ENCODE measurements around the gene CD81.
"Not testable (repeated sequence)": the region's sequence is repeated elsewhere in the genome, so short reads cannot be mapped to it uniquely, and the experiment has no call there.

The CD81 gene

GRCh38 chr11:2376751-2377451 lies at the start of gene CD81:
TSS of gene CD81 (plus strand) at chr11:2377310. CDS start at chr11:2377550, 240 bp downstream.
- Mint-ChIP-seq H3K9me3 (no peaks in the 10 kb centered on the region), H3K27ac (peak within 1 kb of the TSS; percentile 23), H3K27me3 (no peaks in the 10 kb centered on the region), H3K4me1 (peaks cover 23% of the 10 kb centered on the region), H3K36me3 (no peaks in the 10 kb centered on the region), H3K4me3 (peak within 1 kb of the TSS; percentile 89)

- peaks cover 10% of the 10 kb centered on the region for H3K27me3 Mint-ChIP-seq
- H3K36me3 Mint-ChIP-seq, result no peaks in the 10 kb centered on the region
- H3K4me3 Mint-ChIP-seq, result no peak overlapping the region
- no peak overlapping the region for H3K27ac Mint-ChIP-seq
- no peaks in the 10 kb centered on the region for H3K9me3 Mint-ChIP-seq
- no peaks in the 10 kb centered on the region for H3K4me1 Mint-ChIP-seq
These were observed 49.1 kb upstream of the CD81 start for GRCh38 chr11:2328021-2328420.

GRCh38 chr11:2328656-2329354 lies 48.3 kb upstream of the CD81 start:
- Mint-ChIP-seq H3K27ac (no peak overlapping the region), H3K27me3 (peaks cover 10% of the 10 kb centered on the region), H3K9me3 (no peaks in the 10 kb centered on the region), H3K36me3 (no peaks in the 10 kb centered on the region), H3K4me1 (no peaks in the 10 kb centered on the region), H3K4me3 (no peak overlapping the region)

GRCh38 chr11:2329551-2329950 lies 47.6 kb upstream of the CD81 start:
- no peak overlapping the region for H3K27ac Mint-ChIP-seq
- no peaks in the 10 kb centered on the region for H3K36me3 Mint-ChIP-seq
- H3K27me3 Mint-ChIP-seq, result peaks cover 10% of the 10 kb centered on the region
- no peaks in the 10 kb centered on the region for H3K9me3 Mint-ChIP-seq
- H3K4me1 Mint-ChIP-seq, result no peaks in the 10 kb centered on the region
- no peak overlapping the region for H3K4me3 Mint-ChIP-seq

GRCh38 chr11:2330696-2331095 lies 46.4 kb upstream of the CD81 start:
- H3K36me3 Mint-ChIP-seq, result no peaks in the 10 kb centered on the region
- H3K27ac Mint-ChIP-seq, result no peak overlapping the region
- peaks cover 10% of the 10 kb centered on the region for H3K27me3 Mint-ChIP-seq
- H3K9me3 Mint-ChIP-seq, result no peaks in the 10 kb centered on the region
- no peak overlapping the region for H3K4me3 Mint-ChIP-seq
- no peaks in the 10 kb centered on the region for H3K4me1 Mint-ChIP-seq

GRCh38 chr11:2331404-2331803 lies 45.7 kb upstream of the CD81 start:
- no peak overlapping the region for H3K27ac Mint-ChIP-seq
- peaks cover 8% of the 10 kb centered on the region for H3K27me3 Mint-ChIP-seq
- H3K9me3 Mint-ChIP-seq, result no peaks in the 10 kb centered on the region
- no peaks in the 10 kb centered on the region for H3K4me1 Mint-ChIP-seq
- no peak overlapping the region for H3K4me3 Mint-ChIP-seq
- no peaks in the 10 kb centered on the region for H3K36me3 Mint-ChIP-seq

GRCh38 chr11:2332569-2332968 lies 44.5 kb upstream of the CD81 start:
- H3K9me3 Mint-ChIP-seq, H3K36me3 Mint-ChIP-seq, H3K4me3 Mint-ChIP-seq, H3K27ac Mint-ChIP-seq, H3K27me3 Mint-ChIP-seq, H3K4me1 Mint-ChIP-seq: not testable (repeated sequence)

- H3K4me3 Mint-ChIP-seq, H3K9me3 Mint-ChIP-seq, H3K27ac Mint-ChIP-seq, H3K36me3 Mint-ChIP-seq, H3K4me1 Mint-ChIP-seq, H3K27me3 Mint-ChIP-seq: not testable (repeated sequence)
These were observed 43.5 kb upstream of the CD81 start for GRCh38 chr11:2333486-2334205.

- not testable (repeated sequence) for H3K4me1 Mint-ChIP-seq, H3K36me3 Mint-ChIP-seq, H3K27ac Mint-ChIP-seq, H3K27me3 Mint-ChIP-seq, H3K4me3 Mint-ChIP-seq, H3K9me3 Mint-ChIP-seq
These were observed 41.8 kb upstream of the CD81 start for GRCh38 chr11:2335286-2335685.

GRCh38 chr11:2338760-2339159 lies 38.4 kb upstream of the CD81 start:
- H3K27ac Mint-ChIP-seq, H3K4me1 Mint-ChIP-seq, H3K4me3 Mint-ChIP-seq, H3K27me3 Mint-ChIP-seq, H3K36me3 Mint-ChIP-seq, H3K9me3 Mint-ChIP-seq: not testable (repeated sequence)

- no peaks in the 10 kb centered on the region for H3K9me3 Mint-ChIP-seq
- H3K27ac Mint-ChIP-seq, result peak overlapping the region; percentile 47
- H3K4me1 Mint-ChIP-seq, result no peaks in the 10 kb centered on the region
- H3K4me3 Mint-ChIP-seq, result no peak overlapping the region
- H3K27me3 Mint-ChIP-seq, result peaks cover 3% of the 10 kb centered on the region
- H3K36me3 Mint-ChIP-seq, result peaks cover 9% of the 10 kb centered on the region
These were observed 34.6 kb upstream of the CD81 start for GRCh38 chr11:2342557-2342956.

GRCh38 chr11:2342981-2343380 lies 34.1 kb upstream of the CD81 start:
- H3K4me3 Mint-ChIP-seq, result no peak overlapping the region
- H3K9me3 Mint-ChIP-seq, result no peaks in the 10 kb centered on the region
- no peak overlapping the region for H3K27ac Mint-ChIP-seq
- H3K27me3 Mint-ChIP-seq, result peaks cover 3% of the 10 kb centered on the region
- H3K36me3 Mint-ChIP-seq, result peaks cover 9% of the 10 kb centered on the region
- no peaks in the 10 kb centered on the region for H3K4me1 Mint-ChIP-seq

- no peaks in the 10 kb centered on the region for H3K4me1 Mint-ChIP-seq
- H3K27me3 Mint-ChIP-seq, result peaks cover 3% of the 10 kb centered on the region
- no peak overlapping the region for H3K27ac Mint-ChIP-seq
- peaks cover 9% of the 10 kb centered on the region for H3K36me3 Mint-ChIP-seq
- H3K4me3 Mint-ChIP-seq, result no peak overlapping the region
- H3K9me3 Mint-ChIP-seq, result no peaks in the 10 kb centered on the region
These were observed 33.6 kb upstream of the CD81 start for GRCh38 chr11:2343502-2343901.

- H3K9me3 Mint-ChIP-seq, result no peaks in the 10 kb centered on the region
- H3K27ac Mint-ChIP-seq, result no peak overlapping the region
These were observed 32.1 kb upstream of the CD81 start for GRCh38 chr11:2345050-2345449.

GRCh38 chr11:2346014-2346413 lies 31.1 kb upstream of the CD81 start:
- H3K4me1 Mint-ChIP-seq, result no peaks in the 10 kb centered on the region
- H3K9me3 Mint-ChIP-seq, result no peaks in the 10 kb centered on the region
- H3K4me3 Mint-ChIP-seq, result no peak overlapping the region
- no peaks in the 10 kb centered on the region for H3K27me3 Mint-ChIP-seq
- no peak overlapping the region for H3K27ac Mint-ChIP-seq
- peaks cover 9% of the 10 kb centered on the region for H3K36me3 Mint-ChIP-seq

More at GRCh38 chr11:2345050-2345449, 32.1 kb upstream of the CD81 start:
- Mint-ChIP-seq H3K27me3 (no peaks in the 10 kb centered on the region), H3K36me3 (peaks cover 9% of the 10 kb centered on the region), H3K4me1 (no peaks in the 10 kb centered on the region), H3K4me3 (no peak overlapping the region)

- H3K4me3 Mint-ChIP-seq, result no peak overlapping the region
- no peaks in the 10 kb centered on the region for H3K9me3 Mint-ChIP-seq
- no peak overlapping the region for H3K27ac Mint-ChIP-seq
- no peaks in the 10 kb centered on the region for H3K4me1 Mint-ChIP-seq
- peaks cover 9% of the 10 kb centered on the region for H3K36me3 Mint-ChIP-seq
- H3K27me3 Mint-ChIP-seq, result no peaks in the 10 kb centered on the region
These were observed 30.4 kb upstream of the CD81 start for GRCh38 chr11:2346586-2347307.
